Activated naive CD4-positive, alpha-beta T cell treated with anti-CD3 and anti-CD28 coated beads, Interleukin-2, amount 10 ng/mL, durations not matched to agents 7 days and 5 days (primary cell): ENCODE measurements around the gene TTC38.

ENCODE experiments used
- CTCF ChIA-PET: fragments of 350-600 bp; sonication (Branson Sonifier 250); formaldehyde crosslinking; loops from one replicate; lab custom pipeline; 2021; ENCODE audit warnings: antibody characterized with exemption; lab: Charles Lee
- DNase-seq: peaks from one replicate; pipeline ENCODE4 v3.0.0-alpha.2; 2020
- H3K27ac Mint-ChIP-seq: one replicate; pipeline ENCODE4 v1.8.0; 2021; ENCODE audit warnings: mild to moderate bottlenecking, moderate library complexity, mixed read lengths
- H3K27me3 Mint-ChIP-seq: one replicate; pipeline ENCODE4 v1.8.0; 2021; ENCODE audit warnings: mild to moderate bottlenecking, mixed read lengths
- H3K36me3 Mint-ChIP-seq: one replicate; pipeline ENCODE4 v1.8.0; 2021; ENCODE audit warnings: mixed read lengths
- H3K4me1 Mint-ChIP-seq: one replicate; pipeline ENCODE4 v1.8.0; 2021; ENCODE audit warnings: mixed read lengths
- H3K4me3 Mint-ChIP-seq: one replicate; pipeline ENCODE4 v1.8.0; 2021; ENCODE audit warnings: mild to moderate bottlenecking, moderate library complexity, mixed read lengths
- H3K9me3 Mint-ChIP-seq: one replicate; pipeline ENCODE4 v1.8.0; 2021; ENCODE audit warnings: mixed read lengths

TTC38 gene

DNA sequence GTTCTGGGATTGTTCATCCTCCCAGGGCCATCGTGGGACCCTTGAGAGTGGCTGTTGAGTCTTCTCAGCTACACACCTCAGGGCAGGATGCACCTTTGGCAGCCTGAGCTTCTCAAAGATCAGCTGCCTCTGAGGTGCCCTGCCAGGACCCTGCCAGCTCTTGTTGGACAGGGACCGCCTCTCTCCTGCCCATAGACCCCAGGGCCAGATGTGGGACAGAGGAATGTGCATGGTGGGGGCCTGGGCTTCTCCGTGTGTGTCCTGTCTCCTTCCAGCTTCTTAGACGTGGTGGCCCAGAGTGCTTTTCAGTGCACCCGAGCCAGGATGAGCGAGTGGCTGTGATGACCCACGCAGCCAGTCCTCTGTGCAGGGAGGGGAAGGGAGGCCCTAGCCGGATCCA lies 61.8 kb downstream of the TTC38 start:
- peaks cover 55% of the 10 kb centered on the region for H3K36me3 Mint-ChIP-seq
- no peaks in the 10 kb centered on the region for H3K9me3 Mint-ChIP-seq
- CTCF ChIA-PET: interaction anchor here (1.7 kb wide), 1 partner anchor 316 kb away, joined by 3 read pairs; no protein-coding TSS in a partner anchor
- H3K4me1 Mint-ChIP-seq: peaks cover 5% of the 10 kb centered on the region
- no peaks in the 10 kb centered on the region for H3K27me3 Mint-ChIP-seq
- H3K27ac Mint-ChIP-seq: no peak overlapping the region
- no peak overlapping the region for H3K4me3 Mint-ChIP-seq
- no peak for DNase-seq

DNA sequence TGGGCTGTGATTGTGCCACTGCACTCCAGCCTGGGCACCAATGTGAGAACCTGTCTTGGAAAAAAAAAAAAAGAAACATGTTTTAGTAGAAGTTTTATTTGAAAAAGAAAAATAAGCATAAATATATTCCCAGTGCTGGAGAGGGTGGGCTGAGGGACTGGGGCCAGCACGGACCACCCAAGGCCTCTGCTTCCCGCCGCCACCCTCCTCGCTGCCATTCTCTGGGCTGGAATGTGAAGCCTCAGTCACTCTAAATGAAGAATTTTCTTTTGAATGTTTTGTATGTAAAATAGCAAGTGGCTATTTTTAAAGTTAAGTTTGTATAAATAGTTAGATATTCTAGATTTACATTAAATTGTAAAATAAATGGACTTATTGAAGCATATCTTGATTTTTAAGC lies 62.6 kb downstream of the TTC38 start:
- no peaks in the 10 kb centered on the region for H3K9me3 Mint-ChIP-seq
- CTCF ChIA-PET: no interaction called here
- H3K36me3 Mint-ChIP-seq: peaks cover 49% of the 10 kb centered on the region
- H3K27ac Mint-ChIP-seq: no peak overlapping the region
- H3K4me3 Mint-ChIP-seq: no peak overlapping the region
- H3K4me1 Mint-ChIP-seq: peaks cover 10% of the 10 kb centered on the region
- no peak for DNase-seq
- no peaks in the 10 kb centered on the region for H3K27me3 Mint-ChIP-seq

- no peak overlapping the region for H3K27ac Mint-ChIP-seq
- H3K4me3 Mint-ChIP-seq: no peak overlapping the region
- H3K27me3 Mint-ChIP-seq: no peaks in the 10 kb centered on the region
- H3K4me1 Mint-ChIP-seq: peaks cover 14% of the 10 kb centered on the region
- no peaks in the 10 kb centered on the region for H3K9me3 Mint-ChIP-seq
- peaks cover 44% of the 10 kb centered on the region for H3K36me3 Mint-ChIP-seq
- no peak for DNase-seq
- CTCF ChIA-PET: no interaction called here
Measured at GRCh38 chr22:46331496-46331895, 63.7 kb downstream of the TTC38 start.

DNA sequence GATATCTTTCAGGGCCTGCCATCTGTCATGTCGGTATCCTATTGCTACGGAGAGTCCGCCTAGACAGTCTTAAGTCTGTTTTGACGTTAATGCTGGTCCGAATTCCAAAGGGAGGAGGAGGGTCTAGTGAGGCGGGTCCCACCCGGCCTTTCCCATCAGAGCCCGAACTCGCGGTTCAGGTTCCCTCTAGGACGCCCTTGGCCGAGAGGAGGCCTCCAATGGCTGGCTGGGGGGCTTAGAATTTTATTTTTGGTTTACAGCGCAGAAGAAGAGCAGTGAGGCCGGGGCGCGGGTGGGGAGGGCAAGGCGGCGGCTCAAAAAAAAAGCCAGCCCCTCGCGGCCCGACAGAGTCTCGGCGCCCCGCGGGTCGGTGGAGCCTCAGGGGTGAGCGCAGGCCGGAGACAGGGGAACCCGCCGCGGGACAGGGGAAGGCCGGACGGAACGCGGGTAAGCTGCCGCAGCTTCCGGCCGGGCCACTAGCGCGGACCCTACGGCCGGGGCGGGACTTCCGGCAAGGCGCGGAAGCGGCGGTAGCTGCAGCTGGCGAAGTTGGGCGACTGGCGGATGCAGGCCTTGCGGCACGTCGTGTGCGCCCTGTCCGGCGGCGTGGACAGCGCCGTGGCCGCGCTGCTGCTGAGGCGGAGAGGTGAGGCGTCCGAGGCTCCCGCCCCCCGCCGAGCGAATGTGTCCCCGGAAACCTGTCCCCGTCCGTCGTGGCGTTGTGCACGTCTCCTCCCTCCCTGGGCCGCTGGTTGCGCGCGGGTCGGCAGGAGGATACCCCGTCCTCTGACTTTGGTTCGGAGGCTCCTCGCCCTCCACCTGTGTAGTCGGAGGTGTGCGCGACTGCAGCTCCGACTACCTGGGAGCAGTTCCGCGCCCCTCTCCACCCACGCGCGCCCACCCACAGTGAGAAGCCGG lies 67.7 kb downstream of the TTC38 start, which contains the start of gene TRMU:
Gene TRMU, plus strand, starts transcription at position 514 of the 918 bp plus-strand sequence. Its CDS starts 51 bp downstream, at position 565.
- CTCF ChIA-PET: interaction anchor here (1.4 to 1.6 kb wide), 2 partner anchors 206 to 213 kb away, joined by 4 to 5 read pairs; no protein-coding TSS in a partner anchor
- peak; percentile 82 for DNase-seq
- Mint-ChIP-seq H3K36me3 (peaks cover 47% of the 10 kb centered on the region), H3K4me3 (peak within 1 kb of the TSS; percentile 97), H3K4me1 (peaks cover 35% of the 10 kb centered on the region), H3K27me3 (no peaks in the 10 kb centered on the region), H3K9me3 (no peaks in the 10 kb centered on the region), H3K27ac (peak within 1 kb of the TSS; percentile 93)

DNA sequence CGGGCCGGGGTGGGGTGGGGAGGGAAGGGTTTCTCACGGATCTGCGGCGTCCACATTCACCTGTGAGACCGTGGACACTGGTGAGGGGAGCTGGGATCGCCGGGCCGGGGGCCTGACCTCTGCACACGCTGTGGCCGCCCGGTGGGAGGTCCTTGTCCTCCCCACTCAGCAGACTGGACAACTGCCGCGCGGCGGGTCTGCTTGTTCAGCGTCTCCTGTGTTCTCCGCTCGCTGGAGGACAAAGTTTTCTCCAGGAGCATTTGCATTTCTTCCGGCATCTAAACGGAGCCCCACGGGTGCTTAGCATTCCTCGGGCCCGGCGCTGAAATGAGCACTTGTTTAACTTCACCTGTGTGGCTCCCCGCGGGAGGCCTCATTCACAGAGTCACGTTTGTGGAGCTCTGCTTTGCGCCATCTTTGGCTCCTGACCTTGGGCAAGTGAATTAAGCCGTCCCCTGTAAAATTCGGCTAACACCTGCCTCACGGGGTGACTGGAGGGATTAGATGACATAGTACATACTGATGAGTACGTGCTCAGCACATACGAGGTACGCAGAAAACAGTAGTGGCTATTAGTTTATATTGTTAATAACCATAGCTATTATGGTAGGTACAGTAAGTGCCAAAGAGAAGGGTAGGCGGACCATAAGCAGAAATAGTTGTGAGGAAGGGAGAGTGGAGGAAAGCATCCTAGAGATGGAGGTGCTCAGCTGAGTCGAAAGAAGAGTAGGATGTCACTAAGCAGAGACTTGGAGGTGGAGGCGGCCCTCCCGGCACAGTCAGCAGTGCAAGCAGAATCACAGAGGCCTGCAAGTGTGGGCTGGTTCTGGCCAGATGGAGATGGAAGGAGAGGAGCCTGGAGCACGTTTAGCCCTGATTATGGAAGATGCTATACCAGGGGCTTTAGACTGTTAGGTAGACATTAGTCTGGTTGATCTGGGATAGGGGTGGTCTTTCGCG lies 68.6 kb downstream of the TTC38 start:
- H3K9me3 Mint-ChIP-seq: no peaks in the 10 kb centered on the region
- H3K27me3 Mint-ChIP-seq: no peaks in the 10 kb centered on the region
- peak; percentile 45 for DNase-seq
- H3K36me3 Mint-ChIP-seq: peaks cover 50% of the 10 kb centered on the region
- H3K4me3 Mint-ChIP-seq: peak overlapping the region; percentile 97
- peaks cover 35% of the 10 kb centered on the region for H3K4me1 Mint-ChIP-seq
- H3K27ac Mint-ChIP-seq: peak overlapping the region; percentile 93
- CTCF ChIA-PET: interaction anchor here (1.3 to 1.6 kb wide), 3 partner anchors 205 to 214 kb away, joined by 3 to 5 read pairs (median 4); no protein-coding TSS in a partner anchor

DNA sequence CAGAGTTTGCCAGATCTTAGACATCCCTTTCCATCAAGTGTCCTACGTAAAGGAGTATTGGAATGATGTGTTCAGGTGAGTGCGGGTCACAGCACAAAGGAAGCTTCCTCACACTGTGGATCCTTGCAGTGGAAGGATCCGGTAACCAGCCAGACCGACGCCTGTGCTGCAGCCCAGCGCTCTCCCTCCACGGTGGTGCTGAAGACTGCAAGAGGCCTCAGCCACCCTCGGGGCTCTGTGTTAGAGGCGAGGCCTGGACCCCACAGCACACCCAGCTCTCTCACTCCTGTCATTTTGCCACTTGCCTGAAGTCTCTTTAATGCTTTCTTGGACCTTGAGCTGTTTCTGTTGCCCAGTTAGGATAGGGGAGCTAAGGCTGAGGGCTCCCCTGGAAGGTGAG lies 70.1 kb downstream of the TTC38 start:
- Mint-ChIP-seq H3K27me3 (no peaks in the 10 kb centered on the region), H3K36me3 (peaks cover 49% of the 10 kb centered on the region)
- CTCF ChIA-PET: no interaction called here

GRCh38 chr22:46338636-46339035 lies 70.8 kb downstream of the TTC38 start:
- no peaks in the 10 kb centered on the region for H3K27me3 Mint-ChIP-seq
- peaks cover 47% of the 10 kb centered on the region for H3K36me3 Mint-ChIP-seq
- H3K9me3 Mint-ChIP-seq: no peaks in the 10 kb centered on the region
- CTCF ChIA-PET: no interaction called here
- no peak for DNase-seq
- no peak overlapping the region for H3K27ac Mint-ChIP-seq
- H3K4me3 Mint-ChIP-seq: no peak overlapping the region
- H3K4me1 Mint-ChIP-seq: peaks cover 35% of the 10 kb centered on the region

More for the DNA sequence above, 70.1 kb downstream of the TTC38 start:
- no peak for DNase-seq
- Mint-ChIP-seq H3K4me1 (peaks cover 35% of the 10 kb centered on the region), H3K4me3 (no peak overlapping the region), H3K9me3 (no peaks in the 10 kb centered on the region), H3K27ac (no peak overlapping the region)

DNA sequence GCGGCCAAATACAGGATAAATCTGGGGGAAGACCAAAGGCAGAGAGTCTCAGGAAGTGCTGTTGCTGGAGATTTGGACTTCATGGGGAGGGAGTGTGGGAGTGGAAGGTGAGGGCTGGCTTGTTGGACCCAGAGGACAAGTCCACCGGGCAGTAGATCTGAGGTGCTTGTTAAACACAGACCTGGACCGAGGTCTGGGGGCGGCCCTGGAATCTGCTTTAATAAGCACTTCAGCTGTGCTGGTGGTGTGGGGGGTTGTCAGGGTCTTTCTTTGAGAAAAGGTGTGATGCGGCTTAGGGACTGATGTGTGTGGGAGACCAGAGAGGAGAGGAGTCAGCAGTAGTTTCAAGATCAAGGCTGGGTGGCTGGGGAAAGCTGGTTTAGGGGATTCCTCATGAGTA lies 72.1 kb downstream of the TTC38 start:
- no peaks in the 10 kb centered on the region for H3K9me3 Mint-ChIP-seq
- no peak overlapping the region for H3K27ac Mint-ChIP-seq
- peaks cover 28% of the 10 kb centered on the region for H3K4me1 Mint-ChIP-seq
- DNase-seq: no peak
- peaks cover 56% of the 10 kb centered on the region for H3K36me3 Mint-ChIP-seq
- H3K27me3 Mint-ChIP-seq: no peaks in the 10 kb centered on the region
- CTCF ChIA-PET: no interaction called here
- H3K4me3 Mint-ChIP-seq: no peak overlapping the region

- H3K27me3 Mint-ChIP-seq: no peaks in the 10 kb centered on the region
- no peaks in the 10 kb centered on the region for H3K9me3 Mint-ChIP-seq
- DNase-seq: no peak
- H3K27ac Mint-ChIP-seq: no peak overlapping the region
- CTCF ChIA-PET: no interaction called here
- no peak overlapping the region for H3K4me3 Mint-ChIP-seq
- peaks cover 25% of the 10 kb centered on the region for H3K4me1 Mint-ChIP-seq
- H3K36me3 Mint-ChIP-seq: peaks cover 58% of the 10 kb centered on the region
Measured at GRCh38 chr22:46340676-46341075, 72.9 kb downstream of the TTC38 start.
